ENCODE measurements around the gene ING4. TPM values are rescaled to one million over a fixed set of nuclear protein-coding genes. Genes with fewer than 3 reads are reported as not detected.

The ING4 gene
- total and polyA plus RNA-seq, 4 donors, result 13.9 to 18.1 (median 15.2) TPM

DNA sequence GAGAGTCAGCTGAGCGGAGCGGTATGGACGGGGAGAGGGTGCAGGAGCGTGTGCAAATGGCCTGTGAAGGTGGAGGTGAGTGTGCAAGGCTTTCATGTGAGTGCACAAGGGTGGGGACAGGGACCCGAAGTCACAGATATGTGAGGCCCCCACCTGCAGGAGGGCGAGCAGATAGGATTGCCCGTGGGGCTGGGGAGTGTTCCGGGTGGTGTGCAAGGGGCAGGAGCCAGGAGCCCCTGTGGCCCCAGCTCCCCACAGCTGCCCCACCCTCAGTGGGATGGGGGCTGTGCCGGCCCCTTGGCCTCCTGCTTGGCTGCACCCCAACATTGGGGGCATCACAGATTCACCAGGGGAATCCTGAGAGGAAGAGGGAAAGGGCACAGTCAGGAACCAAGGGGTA lies 31.8 kb upstream of the ING4 start:
- H3K9me3 ChIP-seq (ENCODE audit: control insufficient read depth in 4 of 4, low read length in 3 of 4), result no peaks in the 10 kb centered on the region
- no peaks in the 10 kb centered on the region for H3K36me3 ChIP-seq (ENCODE audit: control insufficient read depth in 4 of 4, insufficient read depth in 3 of 4, low read depth in 1 of 4, low read length in 3 of 4)
- TF ChIP-seq FOXA2 (IDR thresholded peaks at IDR 0.05), result no peak
- no peak for TF ChIP-seq EGR1 (IDR thresholded peaks at IDR 0.05; ENCODE audit: low read depth in 2 of 2)
- H3K4me1 ChIP-seq (ENCODE audit: control insufficient read depth in 4 of 4, insufficient read depth in 4 of 4, low read length in 3 of 4), result peaks cover 0 to 10% (median 7%) of the 10 kb centered on the region in 4 donors
- no peak for DNase-seq (ENCODE audit: low spot score)
- H3K9ac ChIP-seq (ENCODE audit: low read depth in 1 of 2, low read length in 2 of 2), result no peak overlapping the region
- H3K27me3 ChIP-seq (ENCODE audit: control insufficient read depth in 4 of 4, insufficient read depth in 4 of 4, low read length in 3 of 4), result peaks cover 0 to 6% (median 5%) of the 10 kb centered on the region in 4 donors
- WGBS, result 78% methylated on average over 9 of the region's 9 CpGs
- no peak overlapping the region for H3K4me3 ChIP-seq (ENCODE audit: low read depth in 1 of 3, low read length in 3 of 3)
- no peak overlapping the region for H3K27ac ChIP-seq (ENCODE audit: low read depth in 1 of 2, low read length in 2 of 2)

DNA sequence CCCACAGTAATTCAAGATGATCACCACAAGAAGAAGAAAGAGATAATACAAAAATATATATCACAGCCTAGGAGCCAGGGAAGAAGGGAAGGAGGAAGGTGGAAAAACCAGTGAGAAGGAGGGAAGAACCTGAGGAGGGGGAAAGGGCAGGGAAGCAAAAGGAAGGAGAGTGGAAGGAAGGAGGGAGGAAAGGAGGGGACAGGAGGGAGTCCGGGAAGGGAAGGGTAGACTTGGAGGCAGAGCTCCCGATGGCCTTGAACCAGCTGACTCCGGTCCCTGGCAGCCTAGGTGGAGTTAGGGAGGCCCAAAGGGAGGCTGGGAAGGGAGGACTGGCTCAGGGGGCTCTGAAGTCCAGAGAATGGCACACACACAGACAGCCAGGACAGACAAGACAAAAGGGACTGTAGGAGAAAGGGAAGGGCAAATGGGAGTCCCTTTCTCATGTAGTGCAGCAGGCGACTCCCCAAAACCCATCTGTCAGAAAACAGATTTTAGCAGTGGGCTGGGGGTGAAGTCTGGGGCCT lies 31.0 kb upstream of the ING4 start:
- Histone ChIP-seq H3K36me3 (ENCODE audit: control insufficient read depth in 4 of 4, insufficient read depth in 3 of 4, low read depth in 1 of 4, low read length in 3 of 4) (no peaks in the 10 kb centered on the region), H3K4me1 (ENCODE audit: control insufficient read depth in 4 of 4, insufficient read depth in 4 of 4, low read length in 3 of 4) (peaks cover 0 to 10% (median 7%) of the 10 kb centered on the region in 4 donors), H3K9me3 (ENCODE audit: control insufficient read depth in 4 of 4, low read length in 3 of 4) (no peaks in the 10 kb centered on the region), H3K27ac (ENCODE audit: low read depth in 1 of 2, low read length in 2 of 2) (no peak overlapping the region), H3K4me3 (ENCODE audit: low read depth in 1 of 3, low read length in 3 of 3) (no peak overlapping the region), H3K27me3 (ENCODE audit: control insufficient read depth in 4 of 4, insufficient read depth in 4 of 4, low read length in 3 of 4) (peaks cover 0 to 6% (median 4%) of the 10 kb centered on the region in 4 donors), H3K9ac (ENCODE audit: low read depth in 1 of 2, low read length in 2 of 2) (no peak overlapping the region)
- 72% methylated on average over 4 of the region's 4 CpGs for WGBS
- TF ChIP-seq HNF4A (conservative IDR thresholded peaks at IDR 0.05) (no peak), SP1 (IDR thresholded peaks at IDR 0.05) (no peak), FOXA2 (IDR thresholded peaks at IDR 0.05) (no peak), TAF1 (conservative IDR thresholded peaks at IDR 0.05) (no peak), ATF3 (IDR thresholded peaks at IDR 0.05) (no peak), REST (IDR thresholded peaks at IDR 0.05) (no peak), CTCF (IDR thresholded peaks at IDR 0.05; ENCODE audit: low read depth, low read length, missing input control) (no peak), FOXA1 (IDR thresholded peaks at IDR 0.05) (no peak), RXRA (IDR thresholded peaks at IDR 0.05) (no peak), RAD21 (IDR thresholded peaks at IDR 0.05) (no peak), YY1 (IDR thresholded peaks at IDR 0.05) (no peak)
- TF ChIP-seq, protein P1, sequence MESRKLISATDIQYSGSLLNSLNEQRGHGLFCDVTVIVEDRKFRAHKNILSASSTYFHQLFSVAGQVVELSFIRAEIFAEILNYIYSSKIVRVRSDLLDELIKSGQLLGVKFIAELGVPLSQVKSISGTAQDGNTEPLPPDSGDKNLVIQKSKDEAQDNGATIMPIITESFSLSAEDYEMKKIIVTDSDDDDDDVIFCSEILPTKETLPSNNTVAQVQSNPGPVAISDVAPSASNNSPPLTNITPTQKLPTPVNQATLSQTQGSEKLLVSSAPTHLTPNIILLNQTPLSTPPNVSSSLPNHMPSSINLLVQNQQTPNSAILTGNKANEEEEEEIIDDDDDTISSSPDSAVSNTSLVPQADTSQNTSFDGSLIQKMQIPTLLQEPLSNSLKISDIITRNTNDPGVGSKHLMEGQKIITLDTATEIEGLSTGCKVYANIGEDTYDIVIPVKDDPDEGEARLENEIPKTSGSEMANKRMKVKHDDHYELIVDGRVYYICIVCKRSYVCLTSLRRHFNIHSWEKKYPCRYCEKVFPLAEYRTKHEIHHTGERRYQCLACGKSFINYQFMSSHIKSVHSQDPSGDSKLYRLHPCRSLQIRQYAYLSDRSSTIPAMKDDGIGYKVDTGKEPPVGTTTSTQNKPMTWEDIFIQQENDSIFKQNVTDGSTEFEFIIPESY (IDR thresholded peaks at IDR 0.05), result no peak
- no peak for DNase-seq (ENCODE audit: low spot score)

Measured in liver (tissue), 9 donors.